ENCODE data around the gene TBXA2R.
"Not testable (repeated sequence)": the region's sequence is repeated elsewhere in the genome, so short reads cannot be mapped to it uniquely, and the experiment has no call there.

TBXA2R gene

GRCh38 chr19:3638208-3639193, 31.8 kb upstream of the TBXA2R start:
- no peak for DNase-seq

DNA sequence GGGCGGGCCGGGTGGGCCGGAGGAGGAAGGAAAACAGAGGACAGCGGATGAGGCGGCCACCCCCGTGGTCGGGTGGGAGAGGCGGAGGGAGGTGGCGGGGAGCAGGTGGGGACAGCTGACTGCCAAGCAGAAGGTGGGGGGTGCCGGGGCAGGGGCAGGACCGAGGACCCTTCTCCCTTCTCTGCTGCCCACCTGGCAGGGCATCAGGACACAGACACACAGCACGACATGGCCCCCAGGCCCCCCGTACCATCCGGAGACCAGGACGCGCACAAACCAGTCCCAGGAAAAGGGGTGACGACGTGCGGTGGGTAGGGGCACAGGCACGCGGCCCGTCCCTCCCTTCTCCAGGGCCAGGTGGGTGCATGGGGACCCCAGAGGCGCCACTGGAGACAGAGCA, 30.9 kb upstream of the TBXA2R start:
- DNase-seq: no peak

GRCh38 chr19:3636962-3637361, 30.3 kb upstream of the TBXA2R start:
- no peak for DNase-seq

- no peak for DNase-seq
Observed at GRCh38 chr19:3636506-3636905, 29.8 kb upstream of the TBXA2R start.

GRCh38 chr19:3634496-3635045, 27.9 kb upstream of the TBXA2R start:
- DNase-seq: no peak

- no peak for DNase-seq
Observed at GRCh38 chr19:3633559-3633988, 26.9 kb upstream of the TBXA2R start.

DNA sequence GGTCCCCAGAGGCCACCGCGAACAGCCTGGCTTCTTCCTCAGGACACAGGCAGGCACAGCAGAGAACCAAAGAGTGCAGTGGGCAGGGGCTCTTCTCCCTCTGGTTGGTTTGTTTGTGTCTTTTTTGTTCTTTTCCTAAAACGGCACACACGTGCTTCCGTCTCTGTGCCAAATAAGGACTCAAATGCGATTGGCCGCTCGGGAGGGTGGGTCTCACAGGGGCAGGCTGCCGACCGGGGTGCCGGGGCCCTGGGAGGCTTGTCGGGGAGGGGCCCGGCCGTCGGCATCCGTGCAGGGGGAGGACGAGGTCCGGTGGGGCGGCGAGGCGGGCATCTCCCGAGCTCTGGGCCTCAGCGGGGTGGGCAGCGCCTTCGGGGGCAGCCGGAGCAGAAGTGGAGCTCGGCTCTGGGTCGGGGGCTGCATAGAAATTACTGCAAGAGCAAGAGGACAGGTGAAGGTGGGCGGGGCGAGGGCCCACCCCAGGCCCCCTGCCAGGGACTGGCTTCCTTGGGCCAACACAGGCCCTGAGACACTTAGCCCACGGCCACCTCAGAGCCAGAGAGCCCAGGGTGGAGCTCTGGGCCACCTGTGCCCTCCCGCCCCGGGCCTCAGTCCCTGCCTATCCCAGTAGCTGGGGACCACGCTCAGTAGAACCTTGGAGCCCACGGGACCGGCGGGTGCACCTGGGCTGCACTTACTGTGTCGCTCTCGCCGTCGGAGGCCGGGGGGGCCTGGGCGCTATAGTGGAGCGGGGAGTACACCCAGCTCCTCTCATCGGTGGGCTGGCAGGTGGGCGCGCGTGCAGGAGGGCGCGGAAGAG, 26.3 kb upstream of the TBXA2R start:
- DNase-seq: no peak

GRCh38 chr19:3632098-3632497, 25.4 kb upstream of the TBXA2R start:
- no peak for DNase-seq

DNA sequence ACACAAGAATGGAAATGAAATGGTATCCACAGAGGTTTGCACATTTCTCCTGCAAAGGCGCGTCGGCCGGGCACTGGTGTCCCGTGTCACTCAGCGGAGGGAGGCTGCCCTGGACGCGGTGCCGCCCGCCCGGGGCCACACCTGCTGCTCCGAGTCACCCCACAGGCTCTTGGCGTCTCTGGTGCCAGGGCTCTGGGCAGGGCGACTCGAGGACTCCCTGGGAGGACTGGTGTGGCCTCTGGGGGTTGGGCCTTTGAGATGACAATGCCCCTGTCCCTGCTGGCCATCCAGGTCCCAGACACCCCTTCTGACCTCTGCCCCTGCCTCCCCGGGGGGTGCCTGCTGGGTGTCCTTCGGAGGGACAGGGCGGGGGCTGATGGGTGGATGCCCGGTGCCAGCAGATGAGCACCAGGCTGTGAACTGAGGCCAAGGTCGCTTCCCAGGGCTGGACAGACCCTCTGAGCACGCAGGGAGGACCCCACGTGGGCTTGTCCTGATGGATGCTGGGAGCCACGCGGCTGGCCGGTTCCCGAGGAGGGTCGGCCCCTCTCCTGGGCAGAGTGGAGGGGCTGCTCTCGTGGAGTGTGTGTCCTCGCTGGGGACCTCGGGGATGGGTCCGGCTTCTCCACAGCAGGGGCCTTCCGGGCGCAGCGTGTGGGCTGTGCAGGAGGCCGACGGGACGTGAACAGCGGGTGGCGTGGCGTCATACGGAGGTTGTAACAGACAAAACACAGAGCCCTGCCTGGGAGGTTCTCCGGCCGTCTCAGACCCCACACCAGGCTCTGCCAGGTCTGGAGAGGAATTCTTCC, 24.6 kb upstream of the TBXA2R start:
- DNase-seq: no peak

- not testable (repeated sequence) for DNase-seq
Observed at GRCh38 chr19:3628766-3629165, 22.1 kb upstream of the TBXA2R start.

DNA sequence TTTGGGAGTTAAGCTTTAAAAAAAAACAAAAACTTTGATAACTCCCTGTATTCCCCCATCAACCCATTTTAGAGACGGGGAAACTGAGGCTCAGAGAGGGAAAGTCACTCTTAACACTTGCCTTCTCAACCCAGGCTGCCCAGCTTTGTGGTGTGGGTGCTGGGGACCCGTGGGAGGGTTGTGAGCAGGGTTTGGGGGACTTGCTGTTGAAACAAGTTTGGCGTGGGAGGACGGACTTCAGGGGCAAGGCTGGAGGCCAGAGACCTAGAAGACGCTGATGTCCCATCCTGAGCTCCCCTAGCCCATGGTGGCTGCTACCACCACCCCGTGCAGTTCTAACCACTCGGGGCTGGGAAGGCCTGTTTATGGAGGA, 20.7 kb upstream of the TBXA2R start:
- no peak for DNase-seq

GRCh38 chr19:3626473-3627350, 20.0 kb upstream of the TBXA2R start, which contains the start of gene CACTIN:
CACTIN (minus strand) TSS chr19:3626790; CDS start chr19:3626762, 28 bp downstream.
- peak; percentile 96 to 98 (median 98) for DNase-seq

GRCh38 chr19:3625996-3626472, 19.4 kb upstream of the TBXA2R start:
- no peak for DNase-seq

GRCh38 chr19:3623716-3624115, 17.0 kb upstream of the TBXA2R start:
- no peak for DNase-seq

DNA sequence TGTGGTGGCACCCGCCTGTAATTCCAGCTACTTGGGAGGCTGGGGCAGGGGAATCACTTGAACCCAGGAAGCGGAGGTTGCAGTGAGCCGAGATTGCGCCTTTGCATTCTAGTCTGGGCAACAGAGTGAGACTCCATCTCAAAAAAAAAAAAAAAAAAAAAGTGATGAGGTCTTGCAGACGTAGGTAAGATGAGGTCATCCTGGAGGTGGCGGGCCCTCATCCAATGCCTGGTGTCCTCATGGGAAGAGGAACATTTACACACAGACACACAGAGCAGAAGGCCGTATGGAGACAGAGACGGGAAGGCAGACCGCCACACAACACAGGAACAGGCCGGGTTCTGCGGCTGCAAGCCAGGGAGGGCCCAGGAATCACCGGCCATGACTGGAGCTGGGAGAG, 15.5 kb upstream of the TBXA2R start:
- DNase-seq: no peak

DNA sequence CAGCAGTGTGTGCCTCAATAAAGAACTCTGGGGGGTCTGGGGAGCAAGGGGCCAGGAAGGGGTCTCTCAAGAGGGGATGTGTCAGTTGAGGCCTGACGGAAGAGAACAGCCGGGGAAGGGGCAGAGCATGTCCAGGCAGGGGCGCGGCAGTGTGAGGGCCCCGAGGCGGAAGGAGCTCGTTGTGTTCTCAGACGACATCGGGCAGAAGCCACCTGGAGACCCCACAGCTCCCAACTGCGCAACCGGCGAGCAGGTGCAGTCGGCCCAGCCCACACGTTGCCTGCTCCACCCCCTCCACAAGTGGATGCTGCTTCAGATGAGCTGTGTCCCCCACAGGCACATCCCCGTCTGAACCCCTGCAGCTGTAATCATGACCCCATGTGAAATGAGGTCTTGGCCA, 15.0 kb upstream of the TBXA2R start:
- DNase-seq: no peak

DNA sequence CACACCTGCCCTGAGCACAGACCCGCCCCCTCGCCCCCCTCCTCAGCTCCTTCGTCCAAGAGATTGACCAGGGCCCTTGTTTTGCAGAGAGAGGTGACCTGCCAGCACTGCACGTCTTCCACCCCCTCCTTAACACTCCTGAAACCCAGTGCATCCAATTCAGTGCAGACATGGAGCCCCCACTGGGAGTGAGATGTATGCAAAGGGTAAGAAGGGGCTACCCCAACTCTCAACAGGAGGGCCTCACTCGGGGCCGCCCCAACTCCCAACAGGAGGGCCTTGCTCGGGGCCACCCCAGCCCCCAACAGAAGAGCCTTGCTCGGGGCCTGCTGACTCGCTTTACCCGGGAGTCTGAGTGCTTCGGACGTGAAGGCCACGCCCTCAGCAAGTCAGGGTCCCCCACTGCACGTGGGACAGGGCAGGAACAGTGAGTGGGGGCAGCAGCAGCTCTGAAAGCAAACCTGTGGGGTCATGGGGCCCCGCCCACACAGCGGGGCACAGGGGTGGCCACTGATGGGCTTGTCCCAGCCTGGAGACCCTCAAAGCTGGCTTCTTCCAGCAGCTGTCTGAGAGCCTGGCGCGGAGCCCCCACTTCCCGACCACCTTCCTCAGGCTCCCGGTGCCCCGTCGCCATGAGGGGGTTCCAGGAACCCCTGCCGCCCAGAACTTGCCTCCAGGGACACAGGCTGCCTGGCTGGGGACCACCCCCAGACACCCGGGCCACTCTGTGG, 14.3 kb upstream of the TBXA2R start:
- DNase-seq: no peak

DNA sequence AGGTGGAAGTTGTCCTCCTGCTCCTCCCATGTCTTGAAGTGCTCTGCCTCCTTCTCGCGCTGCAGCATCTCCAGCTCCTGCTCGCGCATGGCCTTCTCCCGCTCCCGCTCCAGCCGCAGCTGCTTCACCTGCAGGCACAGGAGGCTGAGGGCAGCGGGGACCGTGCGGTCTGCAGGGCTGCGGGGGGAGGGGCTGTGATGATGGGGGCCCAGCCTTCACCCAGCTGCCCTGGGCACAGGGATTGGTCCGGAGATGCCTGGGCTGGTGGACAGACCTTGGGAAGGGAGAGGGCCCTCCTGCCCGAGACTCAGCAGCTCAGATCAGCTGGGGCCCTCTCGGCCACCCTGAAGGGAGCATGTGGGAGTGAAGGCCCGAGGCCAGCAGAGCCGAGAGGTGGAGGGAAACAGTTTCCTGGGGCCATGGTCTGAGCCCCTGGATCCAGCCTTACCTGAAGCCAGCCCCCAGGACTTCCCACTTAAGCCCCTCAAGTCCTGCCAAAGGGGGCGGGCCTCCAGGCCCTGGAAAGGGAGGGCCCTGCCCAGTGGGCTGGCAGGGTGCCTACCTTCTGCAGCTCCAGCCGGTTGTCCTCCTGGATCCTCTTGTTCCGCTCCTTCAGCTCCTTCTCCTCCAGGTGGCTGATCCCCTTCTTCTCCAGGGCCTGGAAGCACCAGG, 13.6 kb upstream of the TBXA2R start:
- DNase-seq: no peak

DNA sequence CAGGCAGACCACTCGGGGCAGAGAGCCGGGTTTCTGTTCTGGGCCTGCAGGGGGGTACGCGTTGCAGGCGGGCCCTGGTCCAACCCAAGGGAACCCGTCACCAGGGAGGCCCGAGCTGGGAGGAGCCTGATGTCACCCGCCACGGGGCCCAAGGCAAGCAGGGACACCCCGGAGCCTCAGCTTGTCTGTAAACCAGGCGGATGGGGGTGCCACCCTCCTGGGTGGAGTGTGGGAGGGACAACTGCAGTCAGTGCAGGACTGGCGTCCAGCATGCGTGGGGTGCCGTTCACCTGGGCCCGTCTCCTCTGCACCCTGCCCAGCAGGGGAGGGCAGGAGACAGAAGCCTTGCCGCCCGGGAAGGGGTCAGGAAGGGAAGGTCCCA, 12.9 kb upstream of the TBXA2R start:
- no peak for DNase-seq
